DMS 273 (cell line): ENCODE measurements around the gene OR8B8.
"Not testable (repeated sequence)": the region's sequence is repeated elsewhere in the genome, so short reads cannot be mapped to it uniquely, and the experiment has no call there.

Experiments used
- DNase-seq: peaks from one replicate; lab custom pipeline; 2025; ENCODE audit not compliant: unreplicated experiment; lab: John Stamatoyannopoulos, UW

The OR8B8 gene

GRCh38 chr11:124445646-124446150 is at the start of gene OR8B8:
Gene OR8B8, minus strand, starts transcription at chr11:124445696. Its CDS starts 4,611 bp downstream, at chr11:124441085.
- no peak for DNase-seq

GRCh38 chr11:124493016-124493655 is 47.6 kb upstream of the OR8B8 start:
- DNase-seq = no peak

GRCh38 chr11:124483422-124483821 is 37.9 kb upstream of the OR8B8 start:
- no peak for DNase-seq

GRCh38 chr11:124482362-124483147 is 37.1 kb upstream of the OR8B8 start:
- DNase-seq = no peak

GRCh38 chr11:124481365-124482323 is 36.1 kb upstream of the OR8B8 start:
- no peak for DNase-seq

- DNase-seq = no peak
These were observed 34.1 kb upstream of the OR8B8 start for GRCh38 chr11:124479561-124479960.

- no peak for DNase-seq
These were observed 29.8 kb upstream of the OR8B8 start for GRCh38 chr11:124475265-124475664.

GRCh38 chr11:124474779-124475178 is 29.3 kb upstream of the OR8B8 start:
- DNase-seq = no peak

- no peak for DNase-seq
These were observed 28.6 kb upstream of the OR8B8 start for GRCh38 chr11:124474079-124474478.

- DNase-seq = no peak
These were observed 28.0 kb upstream of the OR8B8 start for GRCh38 chr11:124473476-124473875.

GRCh38 chr11:124470561-124471227 is 25.2 kb upstream of the OR8B8 start:
- no peak for DNase-seq

- no peak for DNase-seq
These were observed 22.0 kb upstream of the OR8B8 start for GRCh38 chr11:124467381-124467927.

- no peak for DNase-seq
These were observed 19.9 kb upstream of the OR8B8 start for GRCh38 chr11:124465368-124465767.

GRCh38 chr11:124463990-124464389 is 18.5 kb upstream of the OR8B8 start:
- DNase-seq = no peak

- no peak for DNase-seq
These were observed 17.8 kb upstream of the OR8B8 start for GRCh38 chr11:124463324-124463723.

- DNase-seq = no peak
These were observed 15.0 kb upstream of the OR8B8 start for GRCh38 chr11:124460459-124460858.

- not testable (repeated sequence) for DNase-seq
These were observed 13.9 kb upstream of the OR8B8 start for GRCh38 chr11:124459379-124459778.

- DNase-seq = no peak
These were observed 9.1 kb upstream of the OR8B8 start for GRCh38 chr11:124454552-124454951.

- DNase-seq = no peak
These were observed 1.4 kb upstream of the OR8B8 start for GRCh38 chr11:124446916-124447315.

GRCh38 chr11:124442847-124443246 is 2.6 kb downstream of the OR8B8 start:
- DNase-seq = no peak
